ENCODE measurements around the gene DCTN2.
A peak's percentile ranks its signal among the peaks of the same experiment; 100 is the strongest.
"Not testable (repeated sequence)": the region's sequence is repeated elsewhere in the genome, so short reads cannot be mapped to it uniquely, and the experiment has no call there.

Gene DCTN2

GRCh38 chr12:57546438-57547287, at the start of gene DCTN2:
Gene DCTN2, minus strand, starts transcription at chr12:57547192. Its CDS starts 129 bp downstream, at chr12:57547063.
- DNase-seq, result peak; percentile 98

GRCh38 chr12:57593187-57593586, 46.2 kb upstream of the DCTN2 start:
- no peak for DNase-seq

DNA sequence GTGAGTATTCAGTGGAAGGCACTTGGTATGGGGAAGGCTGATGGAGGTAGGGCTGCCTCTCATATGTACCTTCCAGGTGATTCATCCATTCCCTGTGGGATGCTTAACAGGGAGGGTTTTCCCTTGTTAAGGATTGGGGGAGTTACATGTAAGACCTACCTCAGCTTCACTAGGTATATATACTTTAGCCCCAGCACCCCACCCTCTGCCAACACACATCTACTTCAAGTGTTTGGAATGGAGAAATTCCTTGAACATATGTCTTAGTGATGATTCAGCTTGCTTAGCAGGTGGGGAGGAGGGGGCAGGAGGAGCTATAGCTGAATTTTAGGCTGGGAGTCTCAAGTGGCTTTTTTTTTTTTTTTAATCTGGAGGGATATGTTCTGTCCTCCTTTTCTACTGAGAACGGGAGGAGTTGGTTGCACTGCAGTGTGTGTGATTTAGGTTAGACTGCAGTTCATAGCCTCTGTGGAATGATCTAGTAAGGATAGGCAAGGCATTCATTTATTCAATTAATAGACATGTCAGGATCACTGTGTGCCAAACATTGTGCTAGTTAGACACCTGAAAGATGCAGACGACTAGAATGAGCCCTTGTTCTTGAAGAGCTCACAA, 45.7 kb upstream of the DCTN2 start:
- no peak for DNase-seq

- peak; percentile 15 for DNase-seq
These were observed 44.9 kb upstream of the DCTN2 start for GRCh38 chr12:57591782-57592325.

DNA sequence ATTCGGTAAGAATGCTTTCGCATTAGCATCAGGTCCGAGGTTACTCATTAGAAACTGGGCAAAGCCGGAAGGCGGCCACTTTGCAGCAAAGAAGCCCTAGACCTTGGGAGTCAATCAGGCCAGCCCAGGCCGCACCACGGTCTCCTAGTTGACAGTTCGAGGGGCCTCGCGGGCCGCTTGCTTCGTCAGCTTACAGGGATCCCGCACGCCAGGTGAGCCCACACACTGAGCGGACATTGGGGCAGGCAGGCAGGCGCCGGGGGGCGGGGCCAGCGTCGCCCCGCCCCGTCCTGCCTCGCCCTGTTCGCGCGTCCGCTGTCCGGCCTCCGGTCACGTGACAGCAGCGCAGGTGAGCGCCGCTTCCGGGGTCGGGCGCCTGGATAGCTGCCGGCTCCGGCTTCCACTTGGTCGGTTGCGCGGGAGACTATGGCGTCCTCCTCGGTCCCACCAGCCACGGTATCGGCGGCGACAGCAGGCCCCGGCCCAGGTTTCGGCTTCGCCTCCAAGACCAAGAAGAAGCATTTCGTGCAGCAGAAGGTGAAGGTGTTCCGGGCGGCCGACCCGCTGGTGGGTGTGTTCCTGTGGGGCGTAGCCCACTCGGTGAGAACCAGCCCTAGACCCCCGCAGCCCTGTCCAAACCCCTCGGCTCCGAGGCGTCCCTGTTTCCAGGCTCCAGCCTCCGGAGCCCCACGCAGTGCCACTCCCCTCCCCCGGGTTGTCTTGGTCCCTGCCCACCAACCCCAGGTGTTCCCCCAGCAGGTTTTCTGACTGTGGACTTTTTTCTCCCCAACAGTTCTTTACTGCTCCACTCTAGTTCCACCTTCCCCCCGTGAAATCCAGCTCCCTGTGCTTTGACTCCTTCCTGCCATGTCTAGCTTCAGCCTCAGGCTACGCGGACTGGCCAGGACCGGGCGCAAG, 44.1 kb upstream of the DCTN2 start, which contains the start of gene PIP4K2C:
TSS of gene PIP4K2C (plus strand) at position 329 of the 918 bp plus-strand sequence. CDS start at position 427, 98 bp downstream.
- DNase-seq, result peak; percentile 90

GRCh38 chr12:57590479-57590863, 43.5 kb upstream of the DCTN2 start:
- no peak for DNase-seq

- DNase-seq, result not testable (repeated sequence)
These were observed 42.1 kb upstream of the DCTN2 start for GRCh38 chr12:57588951-57589610.

DNA sequence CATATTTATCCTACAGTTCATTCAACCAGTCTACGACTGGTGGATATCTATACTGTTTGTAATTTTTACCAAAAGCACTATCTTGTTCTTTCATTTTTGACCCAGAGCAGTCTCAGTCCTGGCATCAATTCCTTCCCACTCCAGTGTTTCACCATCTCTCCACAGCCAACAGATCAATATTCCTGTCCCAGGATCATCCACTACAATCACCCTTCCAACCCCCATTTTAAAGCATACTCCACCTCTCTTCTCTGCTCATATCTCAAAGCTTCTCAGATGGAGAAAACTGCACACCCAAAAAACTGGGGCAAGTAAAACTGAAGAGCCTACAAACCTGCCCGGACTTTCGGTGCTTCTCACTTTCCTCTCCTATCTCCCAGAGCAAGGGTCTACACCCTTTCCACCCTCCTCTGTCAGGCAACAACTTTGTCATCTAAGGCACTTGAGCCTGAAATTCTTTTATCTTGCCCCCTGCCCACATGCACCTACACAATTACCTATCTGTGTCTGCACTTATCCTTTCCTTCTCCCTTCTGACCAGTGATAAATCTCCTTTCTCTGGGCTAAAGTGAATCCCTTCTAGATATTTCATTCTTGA, 39.9 kb upstream of the DCTN2 start:
- no peak for DNase-seq

GRCh38 chr12:57586128-57586527, 39.1 kb upstream of the DCTN2 start:
- DNase-seq, result no peak

DNA sequence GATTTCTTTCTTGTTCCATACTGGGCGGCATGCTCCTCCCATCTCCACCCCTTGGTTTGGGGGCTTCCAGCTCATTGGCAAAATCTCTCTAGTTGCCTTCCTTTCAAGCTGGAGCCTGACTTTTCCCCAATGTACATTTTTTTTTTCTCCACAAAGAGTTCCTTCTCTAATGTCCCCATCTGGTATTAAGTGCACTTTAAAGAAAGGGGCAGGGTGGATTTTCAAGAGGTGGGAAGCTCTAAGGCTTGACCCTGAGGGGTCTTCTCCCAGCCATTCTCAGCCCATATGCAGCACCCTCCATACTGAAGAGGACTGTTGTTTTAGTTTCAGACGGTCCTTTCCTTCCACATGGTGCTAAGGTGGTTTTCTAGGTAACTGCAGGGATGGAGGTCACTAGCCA, 38.2 kb upstream of the DCTN2 start:
- no peak for DNase-seq

- no peak for DNase-seq
These were observed 37.7 kb upstream of the DCTN2 start for GRCh38 chr12:57584690-57585089.

GRCh38 chr12:57584050-57584449, 37.1 kb upstream of the DCTN2 start:
- DNase-seq, result no peak

GRCh38 chr12:57583008-57583831, 36.2 kb upstream of the DCTN2 start:
- peak; percentile 78 for DNase-seq

GRCh38 chr12:57582440-57582839, 35.4 kb upstream of the DCTN2 start:
- no peak for DNase-seq

DNA sequence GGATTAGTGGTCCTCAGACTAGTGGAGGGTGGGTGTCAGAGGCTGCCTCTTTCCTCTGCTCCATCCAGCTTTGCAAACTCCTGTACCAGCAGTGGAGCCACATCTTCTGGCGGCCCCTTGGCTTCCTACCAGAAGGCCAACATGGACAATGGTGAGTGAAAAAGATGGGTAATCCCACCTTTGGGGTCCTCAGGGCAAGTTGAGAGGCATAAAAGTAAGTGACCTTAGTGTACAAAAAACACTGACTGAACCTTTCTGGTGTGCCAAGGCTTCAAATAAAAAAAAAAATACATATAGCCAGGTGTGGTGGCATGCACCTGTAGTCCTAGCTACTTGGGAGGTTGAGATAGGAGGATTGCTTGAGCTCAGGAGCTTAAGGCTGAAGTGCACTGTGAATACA, 34.8 kb upstream of the DCTN2 start:
- DNase-seq, result no peak

GRCh38 chr12:57580466-57580795, 33.4 kb upstream of the DCTN2 start:
- DNase-seq, result no peak

DNA sequence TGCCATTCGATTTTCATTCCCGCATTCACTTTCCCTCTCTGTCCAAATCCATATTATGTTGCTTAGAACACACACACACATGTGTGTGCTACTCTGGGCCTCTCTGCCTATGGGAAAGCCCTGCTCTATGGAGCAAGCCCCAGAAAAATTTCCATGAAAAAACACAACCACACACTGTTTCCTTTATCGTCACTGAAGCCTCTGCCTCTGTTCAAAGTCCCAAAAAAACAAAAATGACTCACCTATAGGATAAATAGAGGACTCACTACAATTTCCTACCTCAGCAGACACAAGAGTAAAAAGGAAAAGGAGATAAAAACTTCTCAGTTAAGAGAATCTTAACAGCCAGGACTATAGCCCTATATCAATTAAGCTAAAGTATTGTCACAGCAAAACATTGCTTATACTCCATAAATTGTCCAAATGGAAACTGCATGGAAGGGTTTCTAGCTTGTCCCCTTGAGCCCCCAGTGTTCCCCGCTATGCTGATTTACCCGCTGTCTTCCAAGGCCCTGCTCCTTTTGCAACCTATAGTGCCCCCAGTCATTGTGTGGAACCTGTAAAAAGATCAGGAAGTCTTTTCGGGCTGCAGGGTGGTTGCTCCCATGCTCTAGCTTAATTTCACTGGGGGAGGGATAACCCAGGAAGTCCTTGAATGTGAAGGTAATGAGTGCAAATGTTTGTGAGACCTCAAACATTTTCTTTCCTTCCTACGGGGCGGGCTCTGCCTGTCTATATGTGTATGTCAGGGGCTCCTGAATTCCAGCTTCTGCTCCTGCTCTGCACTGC, 32.9 kb upstream of the DCTN2 start:
- DNase-seq, result no peak

DNA sequence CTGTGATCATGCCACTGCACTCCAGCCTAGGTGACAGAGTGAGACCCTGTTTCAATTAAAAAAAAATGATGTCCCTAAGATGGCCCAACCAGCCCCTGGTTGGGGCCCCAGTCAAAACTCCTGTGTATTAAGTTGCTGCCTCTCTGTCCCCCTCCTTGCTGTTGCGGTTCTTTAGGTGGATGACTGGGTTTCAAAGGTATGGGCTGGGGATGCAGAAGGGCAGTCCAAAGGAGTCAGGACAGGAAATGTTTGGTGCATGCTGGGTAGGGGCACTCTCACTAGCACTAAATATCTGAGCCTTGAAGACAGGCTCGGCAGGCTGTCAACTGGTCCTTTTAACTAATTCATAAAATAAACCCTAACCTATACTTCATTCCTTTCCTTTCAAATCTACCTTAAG, 32.0 kb upstream of the DCTN2 start:
- no peak for DNase-seq

DNA sequence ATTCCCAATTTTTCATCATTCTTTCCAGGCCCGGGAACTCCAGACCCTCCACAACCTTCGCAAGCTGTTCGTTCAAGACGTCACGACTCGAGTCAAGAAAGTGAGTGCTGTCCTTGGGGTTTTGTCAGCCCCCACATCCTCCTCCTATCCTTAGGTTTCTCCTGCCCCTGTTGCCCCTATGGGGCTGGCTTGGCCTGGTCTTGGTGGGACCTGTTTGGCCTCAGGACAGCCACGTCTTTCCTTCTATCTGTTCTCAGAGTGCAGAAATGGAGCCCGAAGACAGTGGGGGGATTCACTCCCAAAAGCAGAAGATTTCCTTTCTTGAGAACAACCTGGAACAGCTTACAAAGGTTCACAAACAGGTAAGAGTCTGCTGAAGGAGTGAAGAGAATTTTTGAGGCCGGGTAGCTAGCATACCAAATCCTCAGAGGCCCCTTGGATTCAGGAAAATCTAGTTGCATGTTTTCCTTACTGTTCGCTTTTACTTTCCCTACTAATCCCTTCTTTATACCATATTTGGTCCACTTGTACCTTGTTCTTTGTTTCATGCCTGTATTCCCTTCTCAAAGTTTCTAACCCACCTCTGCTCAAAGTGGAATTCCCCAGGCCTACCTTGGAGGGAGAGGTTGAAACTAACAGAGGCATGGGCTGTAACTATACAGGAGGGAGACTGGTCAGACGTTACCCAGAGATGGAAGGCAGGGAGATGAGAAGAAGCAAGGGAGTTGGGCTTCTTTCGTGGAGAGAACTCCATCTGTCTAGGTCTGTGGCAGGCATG, 31.2 kb upstream of the DCTN2 start:
- DNase-seq, result no peak
